Measurements from ENCODE around the gene AFAP1L1.

The AFAP1L1 gene

GRCh38 chr5:149324641-149325040, 53.0 kb downstream of the AFAP1L1 start:
- DNase-seq (ENCODE audit: low spot score): no peak
- no peak for TF ChIP-seq CTCF (IDR thresholded peaks at IDR 0.05; ENCODE audit: extremely low read depth, missing control alignments)

- DNase-seq (ENCODE audit: low spot score): no peak
- TF ChIP-seq CTCF (IDR thresholded peaks at IDR 0.05; ENCODE audit: extremely low read depth, missing control alignments): no peak
Measured at GRCh38 chr5:149325166-149325735, 53.6 kb downstream of the AFAP1L1 start.

GRCh38 chr5:149325894-149326293, 54.2 kb downstream of the AFAP1L1 start:
- TF ChIP-seq CTCF (IDR thresholded peaks at IDR 0.05; ENCODE audit: extremely low read depth, missing control alignments): no peak
- no peak for DNase-seq (ENCODE audit: low spot score)

GRCh38 chr5:149326611-149327010, 55.0 kb downstream of the AFAP1L1 start:
- no peak for DNase-seq (ENCODE audit: low spot score)
- TF ChIP-seq CTCF (IDR thresholded peaks at IDR 0.05; ENCODE audit: extremely low read depth, missing control alignments): no peak

GRCh38 chr5:149328177-149328576, 56.5 kb downstream of the AFAP1L1 start:
- no peak for TF ChIP-seq CTCF (IDR thresholded peaks at IDR 0.05; ENCODE audit: extremely low read depth, missing control alignments)
- no peak for DNase-seq (ENCODE audit: low spot score)

- DNase-seq (ENCODE audit: low spot score): no peak
- TF ChIP-seq CTCF (IDR thresholded peaks at IDR 0.05; ENCODE audit: extremely low read depth, missing control alignments): no peak
Measured at GRCh38 chr5:149333711-149334443, 62.2 kb downstream of the AFAP1L1 start.

- no peak for TF ChIP-seq CTCF (IDR thresholded peaks at IDR 0.05; ENCODE audit: extremely low read depth, missing control alignments)
- no peak for DNase-seq (ENCODE audit: low spot score)
Measured at GRCh38 chr5:149337736-149338135, 66.1 kb downstream of the AFAP1L1 start.
